LNCaP clone FGC (cell line): ENCODE results near the gene RNF145.
"Not testable (repeated sequence)": the region's sequence is repeated elsewhere in the genome, so short reads cannot be mapped to it uniquely, and the experiment has no call there.

Source experiments
- DNase-seq: peaks from one replicate; pipeline ENCODE4 v3.0.0-alpha.2; 2011; ENCODE audit warnings: low read depth
- H3K4me3 ChIP-seq: 2 replicates; pipeline ENCODE4 v1.5.1; 2011; ENCODE audit warnings: mild to moderate bottlenecking, low read depth, low read length, control low read depth
- TF ChIP-seq, protein P1 (sequence below): IDR thresholded peaks from 2 replicates; pipeline ENCODE4 v1.5.1; 2012; ENCODE audit warnings: mild to moderate bottlenecking; ENCODE audit not compliant: control insufficient read depth, insufficient read depth; ENCODE audit errors: extremely low read depth

The RNF145 gene

GRCh38 chr5:159230657-159231056, 21.3 kb upstream of the RNF145 start:
- no peak overlapping the region for H3K4me3 ChIP-seq
- TF ChIP-seq, protein P1, sequence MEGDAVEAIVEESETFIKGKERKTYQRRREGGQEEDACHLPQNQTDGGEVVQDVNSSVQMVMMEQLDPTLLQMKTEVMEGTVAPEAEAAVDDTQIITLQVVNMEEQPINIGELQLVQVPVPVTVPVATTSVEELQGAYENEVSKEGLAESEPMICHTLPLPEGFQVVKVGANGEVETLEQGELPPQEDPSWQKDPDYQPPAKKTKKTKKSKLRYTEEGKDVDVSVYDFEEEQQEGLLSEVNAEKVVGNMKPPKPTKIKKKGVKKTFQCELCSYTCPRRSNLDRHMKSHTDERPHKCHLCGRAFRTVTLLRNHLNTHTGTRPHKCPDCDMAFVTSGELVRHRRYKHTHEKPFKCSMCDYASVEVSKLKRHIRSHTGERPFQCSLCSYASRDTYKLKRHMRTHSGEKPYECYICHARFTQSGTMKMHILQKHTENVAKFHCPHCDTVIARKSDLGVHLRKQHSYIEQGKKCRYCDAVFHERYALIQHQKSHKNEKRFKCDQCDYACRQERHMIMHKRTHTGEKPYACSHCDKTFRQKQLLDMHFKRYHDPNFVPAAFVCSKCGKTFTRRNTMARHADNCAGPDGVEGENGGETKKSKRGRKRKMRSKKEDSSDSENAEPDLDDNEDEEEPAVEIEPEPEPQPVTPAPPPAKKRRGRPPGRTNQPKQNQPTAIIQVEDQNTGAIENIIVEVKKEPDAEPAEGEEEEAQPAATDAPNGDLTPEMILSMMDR = no peak
- DNase-seq = no peak

- not testable (repeated sequence) for DNase-seq, H3K4me3 ChIP-seq
Measured at GRCh38 chr5:159228097-159228496, 18.7 kb upstream of the RNF145 start.

GRCh38 chr5:159227452-159227851, 18.1 kb upstream of the RNF145 start:
- TF ChIP-seq, protein P1 = no peak
- no peak overlapping the region for H3K4me3 ChIP-seq
- DNase-seq = no peak

GRCh38 chr5:159226451-159226850, 17.1 kb upstream of the RNF145 start:
- no peak for DNase-seq
- H3K4me3 ChIP-seq = no peak overlapping the region
- TF ChIP-seq, protein P1 = no peak

DNA sequence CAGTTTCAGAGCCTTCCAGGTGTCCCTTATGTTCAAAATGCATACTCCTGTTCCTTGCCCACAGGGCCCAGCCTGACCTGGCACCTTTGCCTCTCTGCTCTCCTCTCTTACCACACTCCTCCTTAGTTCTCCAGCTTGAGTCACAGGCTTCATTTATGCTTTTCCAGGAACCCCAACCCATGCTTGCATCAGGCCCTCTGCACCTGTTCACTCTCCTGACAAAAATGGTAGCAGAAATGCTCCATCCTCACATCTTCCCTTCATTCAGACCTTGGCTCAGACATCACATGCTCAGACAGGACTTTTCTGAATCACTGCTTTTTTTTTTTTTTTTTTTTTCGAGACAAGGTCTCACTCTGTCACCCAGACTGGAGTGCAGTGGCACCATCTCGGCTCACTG, 15.1 kb upstream of the RNF145 start:
- DNase-seq = no peak
- no peak overlapping the region for H3K4me3 ChIP-seq
- TF ChIP-seq, protein P1 = no peak

DNA sequence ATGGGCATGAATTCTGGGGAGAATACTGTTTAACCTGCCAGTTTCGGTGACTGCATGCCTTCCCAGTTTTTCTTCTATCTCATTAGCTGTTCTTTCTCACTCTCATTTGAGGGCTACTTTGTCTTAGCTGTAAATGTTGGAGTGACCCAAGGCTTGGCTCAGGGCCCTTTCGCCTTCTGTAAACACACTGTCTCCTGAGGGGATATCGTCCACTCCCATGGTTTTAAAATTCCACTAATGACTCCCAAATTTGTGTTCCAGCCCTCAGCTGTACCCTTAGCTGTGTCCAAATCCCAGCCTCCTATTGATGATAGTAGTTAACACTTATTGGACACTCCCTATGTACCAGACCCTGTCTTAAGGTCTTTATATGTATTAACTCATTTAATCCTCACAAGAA, 14.1 kb upstream of the RNF145 start:
- TF ChIP-seq, protein P1 = no peak
- no peak overlapping the region for H3K4me3 ChIP-seq
- DNase-seq = no peak

GRCh38 chr5:159220206-159220605, 10.9 kb upstream of the RNF145 start:
- TF ChIP-seq, protein P1 = no peak

More at GRCh38 chr5:159220206-159220605, 10.9 kb upstream of the RNF145 start:
- H3K4me3 ChIP-seq = no peak overlapping the region
- no peak for DNase-seq
